NB4 (cell line): ENCODE data around the gene SLAIN2.

ENCODE experiments used
- DNase-seq: peaks from one replicate; pipeline ENCODE4 v3.0.0; 2010; ENCODE audit warnings: low read depth
- H3K4me3 ChIP-seq: one replicate; pipeline ENCODE4 v1.5.1; 2011; ENCODE audit warnings: mild to moderate bottlenecking, low read depth, low read length, moderate library complexity
- MYC ChIP-seq: IDR thresholded peaks from 2 replicates; pipeline ENCODE4 v1.6.1; 2011; ENCODE audit warnings: low read depth, low read length
- POLR2A ChIP-seq: IDR thresholded peaks from 2 replicates; pipeline ENCODE4 v1.6.1; 2011; ENCODE audit warnings: mild to moderate bottlenecking; ENCODE audit not compliant: insufficient read length; ENCODE audit errors: extremely low read depth
- TF ChIP-seq, protein P1 (sequence below): IDR thresholded peaks from 2 replicates; pipeline ENCODE4 v1.6.1; 2011; ENCODE audit warnings: low read depth, low read length
- TF ChIP-seq, protein P2 (sequence below): IDR thresholded peaks from one replicate; pipeline ENCODE4 v1.5.1; 2012; ENCODE audit warnings: low read depth, low read length

Gene SLAIN2

DNA sequence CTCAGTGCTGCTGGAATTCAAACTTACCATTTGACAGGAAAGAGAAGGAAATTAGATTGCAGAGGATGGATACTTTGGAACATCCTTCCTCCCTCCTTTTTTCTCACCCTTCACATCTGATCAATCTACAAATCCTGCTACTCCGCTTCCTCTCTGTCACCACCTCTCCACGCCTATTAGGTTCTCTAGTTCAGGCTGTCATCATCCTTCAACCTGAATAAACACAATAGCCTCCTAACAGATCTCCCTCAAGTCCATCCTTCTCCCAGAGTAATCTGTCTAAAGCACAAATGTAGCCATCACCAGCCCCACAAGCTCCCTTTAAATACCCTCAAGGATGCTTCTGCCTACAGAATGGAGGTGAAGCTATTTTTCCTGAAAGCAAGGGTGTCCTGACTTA lies 20.0 kb upstream of the SLAIN2 start:
- TF ChIP-seq MYC (no peak), POLR2A (no peak)
- TF ChIP-seq, protein P1, sequence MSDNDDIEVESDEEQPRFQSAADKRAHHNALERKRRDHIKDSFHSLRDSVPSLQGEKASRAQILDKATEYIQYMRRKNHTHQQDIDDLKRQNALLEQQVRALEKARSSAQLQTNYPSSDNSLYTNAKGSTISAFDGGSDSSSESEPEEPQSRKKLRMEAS = no peak
- TF ChIP-seq, protein P2, sequence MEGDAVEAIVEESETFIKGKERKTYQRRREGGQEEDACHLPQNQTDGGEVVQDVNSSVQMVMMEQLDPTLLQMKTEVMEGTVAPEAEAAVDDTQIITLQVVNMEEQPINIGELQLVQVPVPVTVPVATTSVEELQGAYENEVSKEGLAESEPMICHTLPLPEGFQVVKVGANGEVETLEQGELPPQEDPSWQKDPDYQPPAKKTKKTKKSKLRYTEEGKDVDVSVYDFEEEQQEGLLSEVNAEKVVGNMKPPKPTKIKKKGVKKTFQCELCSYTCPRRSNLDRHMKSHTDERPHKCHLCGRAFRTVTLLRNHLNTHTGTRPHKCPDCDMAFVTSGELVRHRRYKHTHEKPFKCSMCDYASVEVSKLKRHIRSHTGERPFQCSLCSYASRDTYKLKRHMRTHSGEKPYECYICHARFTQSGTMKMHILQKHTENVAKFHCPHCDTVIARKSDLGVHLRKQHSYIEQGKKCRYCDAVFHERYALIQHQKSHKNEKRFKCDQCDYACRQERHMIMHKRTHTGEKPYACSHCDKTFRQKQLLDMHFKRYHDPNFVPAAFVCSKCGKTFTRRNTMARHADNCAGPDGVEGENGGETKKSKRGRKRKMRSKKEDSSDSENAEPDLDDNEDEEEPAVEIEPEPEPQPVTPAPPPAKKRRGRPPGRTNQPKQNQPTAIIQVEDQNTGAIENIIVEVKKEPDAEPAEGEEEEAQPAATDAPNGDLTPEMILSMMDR = no peak
- no peak overlapping the region for H3K4me3 ChIP-seq
- no peak for DNase-seq

DNA sequence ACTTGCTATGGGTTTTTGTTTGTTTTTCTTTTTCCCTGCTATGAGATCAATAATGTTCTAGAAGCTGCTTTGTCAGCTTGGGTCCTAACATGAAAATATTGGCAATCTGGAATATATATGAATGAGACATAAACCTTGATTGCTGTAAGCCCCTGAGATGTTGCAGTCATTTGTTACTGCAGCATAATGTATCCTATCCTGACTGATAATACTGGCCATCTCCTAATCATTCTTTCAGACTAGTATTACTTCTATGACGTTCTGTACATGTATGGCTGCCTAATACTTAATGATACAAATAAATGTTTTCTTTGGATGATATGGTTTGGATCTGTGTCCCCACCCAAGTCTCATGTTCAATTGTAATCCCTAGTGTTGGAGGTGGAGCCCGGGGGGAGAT lies 19.3 kb upstream of the SLAIN2 start:
- no peak for TF ChIP-seq MYC
- TF ChIP-seq, protein P2 = no peak
- TF ChIP-seq, protein P1 = no peak
- no peak for TF ChIP-seq POLR2A
- no peak overlapping the region for H3K4me3 ChIP-seq
- DNase-seq = no peak

DNA sequence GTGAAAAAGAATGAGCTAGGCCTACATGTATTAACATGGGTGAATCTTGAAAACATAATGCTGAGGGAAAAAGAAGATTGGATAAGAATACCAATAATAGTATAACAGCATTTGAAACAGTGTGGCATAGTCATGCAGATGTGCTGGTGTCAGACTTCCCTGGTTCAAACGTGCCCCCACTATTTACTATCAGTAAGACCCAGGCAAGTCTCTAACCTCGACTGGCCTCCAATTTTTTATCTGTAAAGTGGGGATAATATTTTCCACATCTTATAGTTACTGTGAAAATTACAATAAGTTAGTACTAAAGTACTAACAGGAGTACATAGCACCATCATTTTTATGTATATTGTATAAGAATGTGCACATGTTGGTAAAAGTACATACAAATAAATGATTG lies 17.0 kb upstream of the SLAIN2 start:
- H3K4me3 ChIP-seq = no peak overlapping the region
- DNase-seq = no peak
- TF ChIP-seq, protein P1 = no peak
- TF ChIP-seq MYC = no peak
- TF ChIP-seq, protein P2 = no peak
- TF ChIP-seq POLR2A = no peak

DNA sequence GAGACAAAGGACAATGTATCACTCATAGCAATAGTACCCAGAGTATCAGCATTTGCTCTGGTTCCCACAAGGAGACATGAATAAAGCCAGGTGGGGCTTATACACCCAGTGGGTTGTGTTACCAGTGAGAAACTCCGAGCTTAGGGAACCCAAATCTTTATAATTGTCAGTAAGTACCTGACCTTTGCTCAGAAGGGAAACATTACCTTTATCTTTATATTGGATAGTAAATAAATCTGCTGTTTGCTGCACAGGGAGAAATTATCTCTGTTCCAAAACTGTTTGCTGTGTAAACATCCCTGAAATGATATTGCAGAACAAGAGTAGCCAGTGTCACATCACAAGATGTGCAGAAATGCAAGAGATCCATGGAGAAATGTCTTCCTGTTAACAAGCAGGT lies 12.1 kb upstream of the SLAIN2 start:
- no peak for DNase-seq
- TF ChIP-seq, protein P1 = no peak
- TF ChIP-seq, protein P2 = no peak
- TF ChIP-seq POLR2A = no peak
- no peak for TF ChIP-seq MYC
- H3K4me3 ChIP-seq = no peak overlapping the region

DNA sequence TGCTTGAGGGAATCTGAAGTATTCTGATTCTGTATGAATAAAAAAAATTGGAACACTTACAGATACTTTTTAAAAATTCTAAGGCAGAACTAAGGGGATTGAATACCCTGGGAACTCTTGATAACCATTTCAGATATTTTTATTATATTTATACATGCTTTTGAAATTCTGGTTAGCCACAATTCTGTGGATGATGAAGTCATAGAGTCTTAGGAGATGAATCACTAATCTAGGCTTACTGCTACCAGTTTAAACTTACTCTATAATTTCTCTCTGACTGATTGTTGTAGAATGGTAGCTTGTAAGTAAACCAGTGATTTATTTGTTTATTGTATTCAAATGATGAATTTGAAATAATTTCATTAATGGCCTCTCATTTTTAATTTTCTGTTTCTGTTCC lies 11.4 kb upstream of the SLAIN2 start:
- DNase-seq = no peak
- no peak overlapping the region for H3K4me3 ChIP-seq
- TF ChIP-seq POLR2A (no peak), MYC (no peak)
- TF ChIP-seq, protein P1 = no peak
- TF ChIP-seq, protein P2 = no peak
